Pancreas (tissue), 10 donors: Measurements from ENCODE around the gene RPAIN. TPM values are rescaled to one million over a fixed set of nuclear protein-coding genes. Genes with fewer than 3 reads are reported as not detected.

Experiments used
- ATAC-seq, 4 donors: fragments of 200-7000 bp; cut with Tn5 transposase; one replicate each; pipeline versions ENCODE4 v1.8.0 to v1.9.1; 2020; ENCODE audit warnings: mild to moderate bottlenecking in 4 of 4, moderate library complexity in 4 of 4
- DNase-seq, 6 donors: peaks; one replicate each; pipeline ENCODE4 v3.0.0-alpha.2; 2020
- FAIRE-seq: peaks from 2 replicates; lab custom pipeline; 2012; peaks lifted over from hg19 to GRCh38; lab: Jason Lieb, UNC
- H3K27ac ChIP-seq, 4 donors: fragments of 200-600 bp; sonication (generic); 1 replicate in 3 of 4; 2 replicates in 1 of 4; pipeline versions ENCODE4 v1.5.0 to v1.8.0; 2020
- H3K27me3 ChIP-seq, 4 donors: fragments of 200-600 bp; one replicate each; pipeline ENCODE4 v1.8.0; 2021
- H3K36me3 ChIP-seq, 3 donors: fragments of 200-600 bp; sonication (generic) in 1 of 3; one replicate each; pipeline versions ENCODE4 v1.5.0 to v1.8.0; 2020 to 2021
- H3K4me1 ChIP-seq, 3 donors: fragments of 200-600 bp; one replicate each; pipeline ENCODE4 v1.8.0; 2021
- H3K4me3 ChIP-seq, 4 donors: fragments of 200-600 bp; sonication (generic) in 2 of 4; one replicate each; pipeline versions ENCODE4 v1.5.0 to v1.8.0; 2020 to 2021
- H3K9me3 ChIP-seq, 4 donors: fragments of 200-600 bp; one replicate each; pipeline ENCODE4 v1.8.0; 2021
- WGBS, 2 donors: extraction: QIAGEN DNeasy Blood & Tissue Kit; methylation state at CpG; one replicate each; pipeline ENCODE4 v1.1.7; 2013; 5-methylcytosine and 5-hydroxymethylcytosine counted together
- intact Hi-C, 3 donors: fragments of 100-400 bp; cut with DNase I; formaldehyde crosslinking; loops; one replicate each; pipeline versions ENCODE4 v1.11.1 to v1.14.2; 2022
- polyA plus RNA-seq, 2 donors: library from polyadenylated mRNA; stranded (reverse); fragments of 200-250 nt; gene quantifications; one replicate each; pipeline ENCODE4 v1.2.3, GENCODE V29; 2013
- total RNA-seq, 6 donors: library from RNA; stranded (reverse); fragmentation: NEBNext Ultra II Directional in 4 of 6; extraction: Animal tissue kit (Norgen Biotek cat#: 25700) in 4 of 6; gene quantifications; one replicate each; pipeline versions ENCODE4 v1.2.1 to v1.2.4, GENCODE V29; 2021 to 2023
- TF ChIP-seq, protein P1 (sequence below), 4 donors: fragments of 200-600 bp; sonication (generic) in 3 of 4; IDR thresholded peaks; one replicate each; pipeline versions ENCODE4 v1.5.0 to v1.8.0; 2021; ENCODE audit warnings: antibody characterized with exemption in 4 of 4
- donor health status: healthy with polysubstance abuse.
- donor health status: DM: no; HTN: no; CAD: no; lungs with moderate emphysema.
- donor health status: DM: no; HTN: no; CAD: no.
- donor health status: control.
- donor health status: control.
- donor health status: Bipolar disorder and iron deficiency.
- donor health status: DM: yes; HTN: yes; CAD: no.
- donor health status: DM: no; HTN: no; CAD: no.
- donor health status: DM: no; HTN: no; CAD: no.
- donor health status: DM: yes; HTN: yes; CAD: no.

The RPAIN gene
- total and polyA plus RNA-seq, 8 donors, result 13.3 to 39.2 (median 16.8) TPM

DNA sequence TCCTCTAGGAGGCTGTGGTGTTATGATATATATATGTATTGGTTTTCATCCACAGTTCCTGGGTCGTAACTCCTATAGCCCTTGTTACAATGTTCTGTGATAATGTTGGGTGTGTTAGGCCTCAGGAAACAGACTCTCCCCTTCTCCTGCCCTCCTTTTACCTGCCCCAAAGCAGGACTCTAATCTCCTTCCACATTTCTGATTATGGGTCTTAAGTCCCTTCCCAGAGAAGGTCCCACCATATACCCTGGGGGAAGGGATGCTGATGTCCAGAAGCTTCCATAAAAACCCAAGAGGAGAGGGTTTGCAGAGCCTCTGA lies 19.4 kb downstream of the RPAIN start:
- H3K27ac ChIP-seq, result peak overlapping the region; percentile 39 to 80 (median 60)
- ATAC-seq (no peak), FAIRE-seq (no peak), DNase-seq (no peak)
- peaks cover 0 to 13% (median 3%) of the 10 kb centered on the region in 3 donors for H3K36me3 ChIP-seq
- H3K4me3 ChIP-seq, result peak overlapping the region in 3 of 4 donors; percentile 80 to 100 (median 93)
- no peaks in the 10 kb centered on the region for H3K27me3 ChIP-seq
- intact Hi-C loops, result no loop called here
- TF ChIP-seq, protein P1, sequence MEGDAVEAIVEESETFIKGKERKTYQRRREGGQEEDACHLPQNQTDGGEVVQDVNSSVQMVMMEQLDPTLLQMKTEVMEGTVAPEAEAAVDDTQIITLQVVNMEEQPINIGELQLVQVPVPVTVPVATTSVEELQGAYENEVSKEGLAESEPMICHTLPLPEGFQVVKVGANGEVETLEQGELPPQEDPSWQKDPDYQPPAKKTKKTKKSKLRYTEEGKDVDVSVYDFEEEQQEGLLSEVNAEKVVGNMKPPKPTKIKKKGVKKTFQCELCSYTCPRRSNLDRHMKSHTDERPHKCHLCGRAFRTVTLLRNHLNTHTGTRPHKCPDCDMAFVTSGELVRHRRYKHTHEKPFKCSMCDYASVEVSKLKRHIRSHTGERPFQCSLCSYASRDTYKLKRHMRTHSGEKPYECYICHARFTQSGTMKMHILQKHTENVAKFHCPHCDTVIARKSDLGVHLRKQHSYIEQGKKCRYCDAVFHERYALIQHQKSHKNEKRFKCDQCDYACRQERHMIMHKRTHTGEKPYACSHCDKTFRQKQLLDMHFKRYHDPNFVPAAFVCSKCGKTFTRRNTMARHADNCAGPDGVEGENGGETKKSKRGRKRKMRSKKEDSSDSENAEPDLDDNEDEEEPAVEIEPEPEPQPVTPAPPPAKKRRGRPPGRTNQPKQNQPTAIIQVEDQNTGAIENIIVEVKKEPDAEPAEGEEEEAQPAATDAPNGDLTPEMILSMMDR (IDR thresholded peaks at IDR 0.05), result peak in 2 of 4 donors; percentile 0 to 6
- WGBS, 2 donors, result 8 to 19% methylated on average over 1 of the region's 1 CpG
- H3K4me1 ChIP-seq, result peaks cover 6 to 11% (median 6%) of the 10 kb centered on the region in 3 donors
- H3K9me3 ChIP-seq, result no peaks in the 10 kb centered on the region

DNA sequence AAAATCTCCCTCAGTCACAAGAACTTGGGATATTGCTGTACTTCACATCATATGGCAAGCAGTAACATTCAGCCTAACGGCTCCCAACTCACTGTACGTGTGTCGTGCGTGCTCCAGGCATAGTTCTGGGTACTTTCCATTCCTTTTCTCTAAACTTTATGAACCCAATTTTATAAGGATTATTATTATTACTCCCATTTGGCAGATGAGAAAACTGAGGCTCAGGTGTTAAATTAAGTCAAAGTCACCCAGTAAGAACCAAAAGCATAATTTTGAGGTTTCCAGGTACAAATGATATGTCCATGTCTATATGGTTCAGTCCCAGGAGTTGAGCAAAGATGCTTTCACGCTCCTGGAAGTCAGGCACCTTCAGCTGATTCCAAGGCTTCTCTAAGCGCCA lies 23.7 kb downstream of the RPAIN start:
- TF ChIP-seq, protein P1 (IDR thresholded peaks at IDR 0.05), result no peak
- intact Hi-C loops, result no loop called here
- Histone ChIP-seq H3K9me3 (no peaks in the 10 kb centered on the region), H3K36me3 (peaks cover 0 to 21% (median 0%) of the 10 kb centered on the region in 3 donors), H3K27me3 (no peaks in the 10 kb centered on the region), H3K27ac (no peak overlapping the region), H3K4me3 (no peak overlapping the region), H3K4me1 (peaks cover 0 to 6% (median 3%) of the 10 kb centered on the region in 3 donors)
- FAIRE-seq, result no peak
- no peak for DNase-seq
- ATAC-seq, result no peak
- 92 to 95% methylated on average over 6 of the region's 6 CpGs for WGBS, 2 donors

DNA sequence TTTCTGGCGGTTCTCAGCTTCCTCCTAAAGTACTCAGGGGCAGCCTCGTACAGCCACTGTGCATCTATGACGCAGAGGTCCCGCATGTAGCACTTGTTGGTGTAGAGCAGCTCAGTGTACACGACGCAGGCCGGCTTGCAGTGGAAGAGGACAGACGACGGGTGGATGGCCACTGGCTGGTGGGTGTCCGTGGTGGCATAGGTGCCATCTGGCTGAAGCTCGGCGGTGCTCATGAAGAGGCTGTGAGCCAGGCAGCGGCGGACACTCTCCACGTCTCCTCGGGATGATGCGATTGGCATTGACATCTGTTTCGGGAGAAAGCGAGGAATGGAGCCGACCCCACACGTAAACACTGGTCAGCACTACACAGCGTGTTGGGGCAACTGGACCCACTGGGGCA lies 24.2 kb downstream of the RPAIN start:
- peak in 1 of 6 donors; percentile 62 for DNase-seq
- Histone ChIP-seq H3K27ac (no peak overlapping the region), H3K4me1 (peaks cover 0 to 6% (median 3%) of the 10 kb centered on the region in 3 donors), H3K4me3 (no peak overlapping the region), H3K27me3 (no peaks in the 10 kb centered on the region), H3K9me3 (no peaks in the 10 kb centered on the region), H3K36me3 (peaks cover 0 to 21% (median 0%) of the 10 kb centered on the region in 3 donors)
- FAIRE-seq, result no peak
- WGBS, 2 donors, result 93 to 94% methylated on average over 22 of the region's 22 CpGs
- intact Hi-C loops, result no loop called here
- no peak for ATAC-seq
- TF ChIP-seq, protein P1 (IDR thresholded peaks at IDR 0.05), result no peak

DNA sequence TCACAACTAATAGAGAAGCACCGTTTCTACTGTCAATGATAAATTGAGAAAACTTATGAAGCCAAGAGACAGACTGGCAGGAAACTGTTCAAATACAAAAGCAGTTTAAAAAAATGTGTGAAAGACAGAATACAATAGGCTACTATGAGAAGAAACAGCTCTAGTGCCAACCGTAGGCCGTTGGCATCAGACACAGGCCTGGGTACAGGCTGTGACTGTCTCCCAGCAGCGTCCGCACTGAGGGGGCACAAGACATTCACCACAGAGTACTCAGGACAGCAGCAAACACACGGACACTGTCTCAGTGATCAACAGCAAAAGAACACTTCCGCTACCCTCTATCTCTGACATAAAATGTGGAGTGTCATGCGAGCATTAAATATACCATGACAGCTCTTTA lies 26.8 kb downstream of the RPAIN start:
- TF ChIP-seq, protein P1 (IDR thresholded peaks at IDR 0.05), result no peak
- WGBS, 2 donors, result 78 to 84% methylated on average over 8 of the region's 8 CpGs
- ATAC-seq (no peak), FAIRE-seq (no peak), DNase-seq (no peak)
- Histone ChIP-seq H3K27me3 (no peaks in the 10 kb centered on the region), H3K4me3 (no peak overlapping the region), H3K9me3 (no peaks in the 10 kb centered on the region), H3K4me1 (no peaks in the 10 kb centered on the region), H3K27ac (no peak overlapping the region), H3K36me3 (peaks cover 0 to 34% (median 0%) of the 10 kb centered on the region in 3 donors)
- intact Hi-C loops, result no loop called here

DNA sequence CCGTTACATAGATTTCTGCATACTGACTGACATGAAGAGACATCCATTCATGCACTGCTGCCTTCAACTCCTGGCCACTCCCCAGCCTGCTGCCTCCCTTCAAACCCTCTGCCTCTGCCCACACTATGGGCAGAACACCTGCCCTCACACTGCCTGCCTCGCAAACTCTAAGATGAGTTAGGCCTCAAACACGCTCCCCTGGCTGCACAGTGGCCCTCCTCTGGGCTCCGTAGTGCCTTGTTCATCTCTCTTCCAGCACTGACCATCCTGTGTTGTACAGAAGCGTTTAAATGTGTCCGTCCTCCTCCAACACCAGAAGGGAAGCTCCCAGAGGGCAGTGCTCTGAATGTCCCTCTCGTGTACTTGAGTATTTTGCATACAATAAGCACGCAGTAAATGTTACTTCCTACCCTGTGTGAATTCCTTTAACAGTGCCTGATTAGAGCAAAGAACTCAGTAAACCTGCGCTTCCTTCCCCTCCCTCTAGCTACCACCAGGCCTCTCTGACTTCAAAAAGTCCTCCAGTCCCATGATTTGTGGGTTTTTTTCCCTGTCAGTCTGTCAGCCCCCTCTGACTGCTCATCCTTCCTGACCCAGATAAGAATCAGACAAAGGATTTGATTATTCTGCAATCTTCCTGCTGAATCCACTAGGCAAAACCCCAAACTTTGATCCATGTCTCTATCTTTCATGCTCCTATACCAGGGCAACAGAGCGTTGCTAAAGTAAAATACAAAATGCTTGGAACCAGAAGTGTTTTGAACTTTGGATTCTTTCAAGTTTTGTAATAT lies 44.9 kb downstream of the RPAIN start:
- 87 to 89% methylated on average over 10 of the region's 10 CpGs for WGBS, 2 donors
- Histone ChIP-seq H3K36me3 (peaks cover 0 to 2% (median 0%) of the 10 kb centered on the region in 3 donors), H3K4me1 (peaks cover 0 to 12% (median 3%) of the 10 kb centered on the region in 3 donors), H3K4me3 (no peak overlapping the region), H3K9me3 (no peaks in the 10 kb centered on the region), H3K27ac (no peak overlapping the region), H3K27me3 (no peaks in the 10 kb centered on the region)
- ATAC-seq (no peak), FAIRE-seq (no peak), DNase-seq (no peak)
- TF ChIP-seq, protein P1 (IDR thresholded peaks at IDR 0.05), result no peak
- intact Hi-C loops, result no loop called here
